ENCODE measurements around the gene SCARF1. TPM values are rescaled to one million over a fixed set of nuclear protein-coding genes. Genes with fewer than 3 reads are reported as not detected.

SCARF1 gene
- total RNA-seq, 1 experiment from 2014 or later: 0.11 TPM

- DNase-seq (ENCODE audit: low read depth, low spot score): no peak
- in situ Hi-C loops (cut with HindIII; ENCODE audit: low pct_unique_long_range_greater_than_20kb, low sequenced_read_pairs): no loop called here
These were observed 8.7 kb downstream of the SCARF1 start for GRCh38 chr17:1636732-1637285.

- no peak for DNase-seq (ENCODE audit: low read depth, low spot score)
- in situ Hi-C loops (cut with HindIII; ENCODE audit: low pct_unique_long_range_greater_than_20kb, low sequenced_read_pairs): no loop called here
These were observed 9.7 kb downstream of the SCARF1 start for GRCh38 chr17:1635675-1636465.

- no peak for DNase-seq (ENCODE audit: low read depth, low spot score)
- in situ Hi-C loops (cut with HindIII; ENCODE audit: low pct_unique_long_range_greater_than_20kb, low sequenced_read_pairs): no loop called here
These were observed 10.5 kb downstream of the SCARF1 start for GRCh38 chr17:1634841-1635650.

- DNase-seq (ENCODE audit: low read depth, low spot score): no peak
- in situ Hi-C loops (cut with HindIII; ENCODE audit: low pct_unique_long_range_greater_than_20kb, low sequenced_read_pairs): no loop called here
These were observed 14.9 kb downstream of the SCARF1 start for GRCh38 chr17:1630662-1631061.

- in situ Hi-C loops (cut with HindIII; ENCODE audit: low pct_unique_long_range_greater_than_20kb, low sequenced_read_pairs): no loop called here
These were observed 15.8 kb downstream of the SCARF1 start for GRCh38 chr17:1629504-1630310.

GRCh38 chr17:1628856-1629503 is 16.6 kb downstream of the SCARF1 start:
- in situ Hi-C loops (cut with HindIII; ENCODE audit: low pct_unique_long_range_greater_than_20kb, low sequenced_read_pairs): no loop called here
- peak; percentile 93 for DNase-seq (ENCODE audit: low read depth, low spot score)

More at GRCh38 chr17:1629504-1630310, 15.8 kb downstream of the SCARF1 start:
- DNase-seq (ENCODE audit: low read depth, low spot score): peak; percentile 67

- in situ Hi-C loops (cut with HindIII; ENCODE audit: low pct_unique_long_range_greater_than_20kb, low sequenced_read_pairs): no loop called here
These were observed 17.3 kb downstream of the SCARF1 start, which contains the start of gene SLC43A2 for GRCh38 chr17:1627982-1628855. Gene SLC43A2, minus strand, starts transcription at chr17:1628834. Its CDS starts 960 bp downstream, at chr17:1627874.

GRCh38 chr17:1627182-1627981 is 18.1 kb downstream of the SCARF1 start:
- DNase-seq (ENCODE audit: low read depth, low spot score): no peak
- in situ Hi-C loops (cut with HindIII; ENCODE audit: low pct_unique_long_range_greater_than_20kb, low sequenced_read_pairs): no loop called here

More at GRCh38 chr17:1627982-1628855, 17.3 kb downstream of the SCARF1 start, which contains the start of gene SLC43A2:
- peak; percentile 74 for DNase-seq (ENCODE audit: low read depth, low spot score)

GRCh38 chr17:1626333-1626732 is 19.2 kb downstream of the SCARF1 start:
- in situ Hi-C loops (cut with HindIII; ENCODE audit: low pct_unique_long_range_greater_than_20kb, low sequenced_read_pairs): no loop called here
- DNase-seq (ENCODE audit: low read depth, low spot score): no peak

GRCh38 chr17:1625581-1625980 is 20.0 kb downstream of the SCARF1 start:
- in situ Hi-C loops (cut with HindIII; ENCODE audit: low pct_unique_long_range_greater_than_20kb, low sequenced_read_pairs): no loop called here
- no peak for DNase-seq (ENCODE audit: low read depth, low spot score)

GRCh38 chr17:1625053-1625452 is 20.5 kb downstream of the SCARF1 start:
- in situ Hi-C loops (cut with HindIII; ENCODE audit: low pct_unique_long_range_greater_than_20kb, low sequenced_read_pairs): no loop called here
- DNase-seq (ENCODE audit: low read depth, low spot score): no peak

- in situ Hi-C loops (cut with HindIII; ENCODE audit: low pct_unique_long_range_greater_than_20kb, low sequenced_read_pairs): no loop called here
These were observed 20.9 kb downstream of the SCARF1 start for GRCh38 chr17:1624650-1625049.

GRCh38 chr17:1623057-1623630 is 22.4 kb downstream of the SCARF1 start:
- in situ Hi-C loops (cut with HindIII; ENCODE audit: low pct_unique_long_range_greater_than_20kb, low sequenced_read_pairs): no loop called here
- no peak for DNase-seq (ENCODE audit: low read depth, low spot score)

More at GRCh38 chr17:1624650-1625049, 20.9 kb downstream of the SCARF1 start:
- no peak for DNase-seq (ENCODE audit: low read depth, low spot score)

- no peak for DNase-seq (ENCODE audit: low read depth, low spot score)
- in situ Hi-C loops (cut with HindIII; ENCODE audit: low pct_unique_long_range_greater_than_20kb, low sequenced_read_pairs): no loop called here
These were observed 24.1 kb downstream of the SCARF1 start for GRCh38 chr17:1621273-1621954.

- in situ Hi-C loops (cut with HindIII; ENCODE audit: low pct_unique_long_range_greater_than_20kb, low sequenced_read_pairs): no loop called here
- no peak for DNase-seq (ENCODE audit: low read depth, low spot score)
These were observed 25.0 kb downstream of the SCARF1 start for GRCh38 chr17:1620486-1620885.
